Prostate gland (tissue), 2 donors: ENCODE measurements around the gene CHP2.

ENCODE experiments used
- POLR2A ChIP-seq: fragments of 450-650 bp; IDR thresholded peaks from one replicate; pipeline ENCODE4 v1.6.1; 2016; ENCODE audit warnings: antibody characterized with exemption, mild to moderate bottlenecking
- TF ChIP-seq, protein P1 (sequence below), 4 experiments: fragments of 200-600 bp in 2 of 4; fragments of 450-650 bp in 2 of 4; sonication (generic) in 2 of 4; IDR thresholded peaks; 1 replicate in 3 of 4; 2 replicates in 1 of 4; pipeline ENCODE4 v1.5.1; 2016 to 2019; ENCODE audit warnings: antibody characterized with exemption in 4 of 4, mild to moderate bottlenecking in 2 of 4, moderate library complexity in 2 of 4

DNA sequence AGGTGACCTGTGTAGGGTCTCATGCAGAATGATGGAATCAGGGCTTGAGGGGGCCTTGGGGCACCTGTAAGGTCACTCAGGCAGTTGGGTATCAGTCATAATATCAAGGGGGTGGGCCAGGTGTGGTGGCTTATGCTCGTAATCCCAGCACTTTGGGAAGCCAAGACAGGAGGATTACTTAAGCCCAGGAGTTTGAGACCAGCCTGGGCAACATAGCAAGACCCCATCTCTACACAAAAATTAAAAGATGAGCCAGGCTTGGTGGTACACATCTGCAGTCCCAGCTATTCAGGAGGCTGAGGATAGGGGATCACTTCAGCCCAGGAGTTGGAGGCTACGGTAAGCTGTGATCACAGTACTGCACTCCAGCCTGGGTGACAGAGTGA, 49.3 kb upstream of the CHP2 start:
- TF ChIP-seq POLR2A, result no peak
- TF ChIP-seq, protein P1, sequence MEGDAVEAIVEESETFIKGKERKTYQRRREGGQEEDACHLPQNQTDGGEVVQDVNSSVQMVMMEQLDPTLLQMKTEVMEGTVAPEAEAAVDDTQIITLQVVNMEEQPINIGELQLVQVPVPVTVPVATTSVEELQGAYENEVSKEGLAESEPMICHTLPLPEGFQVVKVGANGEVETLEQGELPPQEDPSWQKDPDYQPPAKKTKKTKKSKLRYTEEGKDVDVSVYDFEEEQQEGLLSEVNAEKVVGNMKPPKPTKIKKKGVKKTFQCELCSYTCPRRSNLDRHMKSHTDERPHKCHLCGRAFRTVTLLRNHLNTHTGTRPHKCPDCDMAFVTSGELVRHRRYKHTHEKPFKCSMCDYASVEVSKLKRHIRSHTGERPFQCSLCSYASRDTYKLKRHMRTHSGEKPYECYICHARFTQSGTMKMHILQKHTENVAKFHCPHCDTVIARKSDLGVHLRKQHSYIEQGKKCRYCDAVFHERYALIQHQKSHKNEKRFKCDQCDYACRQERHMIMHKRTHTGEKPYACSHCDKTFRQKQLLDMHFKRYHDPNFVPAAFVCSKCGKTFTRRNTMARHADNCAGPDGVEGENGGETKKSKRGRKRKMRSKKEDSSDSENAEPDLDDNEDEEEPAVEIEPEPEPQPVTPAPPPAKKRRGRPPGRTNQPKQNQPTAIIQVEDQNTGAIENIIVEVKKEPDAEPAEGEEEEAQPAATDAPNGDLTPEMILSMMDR (IDR thresholded peaks at IDR 0.05), result no peak
